ENCODE measurements around the gene RALGPS1.

Gene RALGPS1

DNA sequence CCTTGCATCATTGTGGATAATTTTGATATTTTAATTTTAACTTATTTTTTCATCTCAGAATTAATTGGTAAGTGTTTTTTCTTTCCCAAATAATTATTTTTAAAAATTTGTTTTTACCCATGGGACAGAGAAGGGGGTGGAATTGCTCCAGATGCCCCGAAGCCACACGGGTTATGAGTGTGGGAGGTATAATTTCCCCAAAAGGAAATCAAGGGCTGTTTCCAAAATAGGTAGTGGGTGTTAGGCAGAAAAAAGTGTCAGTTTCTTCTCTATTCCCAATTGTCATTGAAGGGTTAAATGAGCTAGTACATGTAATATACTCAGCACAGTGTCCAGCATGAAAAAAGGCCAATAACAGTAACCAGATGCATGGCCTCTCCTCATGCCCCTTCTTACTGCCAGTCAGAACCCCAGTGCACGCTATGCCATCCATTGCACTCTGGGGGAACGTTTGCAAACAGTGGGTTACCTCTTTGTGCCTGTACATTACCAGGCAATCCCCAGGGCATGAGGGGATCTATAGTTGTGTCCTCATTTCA, 244.3 kb downstream of the RALGPS1 start:
- no peak for DNase-seq (ENCODE audit: low spot score)

GRCh38 chr9:127159325-127159801, 244.8 kb downstream of the RALGPS1 start:
- peak; percentile 59 for DNase-seq (ENCODE audit: low spot score)

DNA sequence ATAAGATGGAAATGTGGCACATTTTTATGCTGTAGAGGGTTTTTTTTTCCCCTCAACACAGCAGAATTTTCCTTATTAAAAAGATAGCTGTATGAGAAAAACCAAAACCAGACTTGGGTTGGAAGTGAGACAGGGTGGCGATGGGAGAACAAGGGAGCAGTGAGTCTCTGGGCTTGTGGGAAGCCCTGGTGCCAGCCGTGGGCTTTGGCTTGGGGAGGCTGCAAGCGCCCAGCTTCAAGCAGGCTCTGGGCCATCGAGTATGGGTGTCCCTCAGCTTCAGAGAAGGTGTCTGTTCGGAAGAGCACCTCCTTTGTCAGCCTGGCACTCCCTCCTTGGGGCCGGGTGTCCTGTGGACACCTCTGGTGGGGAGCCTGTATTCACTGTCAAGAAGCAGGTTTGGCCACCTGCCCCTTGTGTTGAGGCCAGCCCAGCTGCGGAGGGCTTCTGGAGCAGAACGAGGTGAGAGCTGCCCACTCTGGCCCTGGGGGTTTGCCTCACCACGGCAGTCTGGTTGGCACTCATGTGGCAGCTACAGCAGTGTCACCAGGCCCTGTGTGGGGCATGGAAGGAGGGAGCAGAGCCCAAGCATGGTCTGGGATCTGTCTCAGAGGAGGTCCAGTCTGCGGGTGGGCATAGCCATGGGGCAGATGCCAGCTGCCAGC, 245.5 kb downstream of the RALGPS1 start:
- DNase-seq (ENCODE audit: low spot score) = no peak

DNA sequence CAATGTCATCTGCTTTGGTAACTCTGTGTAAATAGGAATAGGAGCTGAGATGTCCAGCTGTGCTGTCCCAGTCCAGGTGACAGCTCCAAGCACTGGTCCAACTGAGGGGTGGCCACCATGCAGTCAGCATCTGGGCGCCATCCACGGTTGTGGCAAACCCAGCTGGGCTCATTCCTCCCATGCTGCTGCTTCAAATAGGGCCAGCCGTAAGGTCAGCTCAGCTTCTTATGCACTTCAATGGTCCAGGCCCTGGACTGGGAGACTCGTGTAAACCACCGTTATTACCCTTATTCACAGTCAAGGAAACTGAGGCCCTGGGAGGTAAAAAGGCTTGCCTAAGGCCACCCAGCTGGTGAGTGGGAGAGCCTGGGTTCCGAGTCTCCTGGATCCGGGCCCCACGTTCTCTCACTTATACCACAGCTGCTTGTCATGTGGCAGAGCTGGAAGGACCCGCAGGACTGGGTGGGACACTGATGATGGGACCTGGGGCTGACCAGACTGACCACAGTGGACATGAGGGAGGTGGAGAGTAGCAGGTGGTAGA, 246.6 kb downstream of the RALGPS1 start:
- peak; percentile 62 for DNase-seq (ENCODE audit: low spot score)

DNA sequence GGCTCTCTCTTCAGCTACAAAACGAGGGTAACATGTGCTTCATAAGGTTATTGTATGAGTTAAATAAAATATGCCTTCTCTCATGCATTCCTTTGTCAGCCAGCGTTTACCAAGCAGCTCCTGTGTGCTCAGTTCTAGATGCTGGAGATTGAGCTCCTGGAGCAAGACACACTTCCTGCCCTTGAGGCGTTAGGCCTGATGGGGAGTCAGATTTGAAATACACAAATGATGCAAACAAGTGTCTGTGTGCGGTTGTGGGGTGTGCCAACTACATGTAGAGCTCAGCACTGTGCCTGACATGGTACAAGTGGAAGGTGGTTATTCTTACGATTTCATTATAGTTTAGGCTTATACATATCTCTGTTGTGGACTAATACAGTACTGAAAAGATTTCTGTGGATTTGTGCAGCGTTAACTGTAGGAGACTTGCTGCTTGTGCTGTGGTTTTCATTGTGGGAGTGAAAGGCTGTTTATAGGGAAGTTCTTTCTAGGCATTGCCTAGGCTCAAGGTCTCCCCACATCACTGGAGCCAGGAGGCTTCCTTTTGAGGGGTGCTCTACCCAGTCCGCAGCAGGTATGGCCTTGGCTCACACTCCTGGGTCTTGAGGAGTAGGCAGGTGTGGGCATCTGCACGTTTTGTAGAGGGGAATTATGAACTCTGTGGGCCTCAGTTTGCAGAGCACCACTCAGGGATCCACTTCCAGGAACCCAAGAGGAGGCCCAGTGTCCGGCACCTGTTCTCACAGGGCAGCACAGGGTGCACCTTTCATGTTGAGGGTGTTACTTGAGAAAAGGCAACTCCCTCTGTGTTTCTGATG, 247.7 kb downstream of the RALGPS1 start:
- no peak for DNase-seq (ENCODE audit: low spot score)

DNA sequence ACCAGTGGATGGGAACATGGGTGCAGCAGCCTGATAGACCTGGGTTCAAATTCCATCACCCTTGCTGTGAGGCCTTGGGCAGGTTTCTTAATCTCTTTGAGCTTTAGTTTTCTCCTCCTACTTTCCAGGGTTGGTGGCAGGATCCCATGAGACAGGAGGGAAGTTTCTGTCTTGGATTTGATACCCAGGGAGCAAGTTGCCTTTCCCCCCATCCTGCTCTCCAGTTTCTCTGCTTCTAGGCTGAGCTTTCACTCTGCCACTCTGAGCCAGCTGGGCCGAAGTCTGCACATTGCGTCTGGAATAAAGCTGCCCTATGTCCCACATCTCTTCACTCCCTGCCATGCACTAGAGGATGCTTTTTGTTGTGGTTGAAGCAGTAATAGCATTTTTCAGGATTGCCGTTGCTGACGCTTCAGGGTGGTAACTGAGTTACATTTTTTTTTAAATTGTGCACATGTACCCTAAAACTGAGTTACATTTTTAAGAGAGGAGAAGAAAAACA, 248.3 kb downstream of the RALGPS1 start:
- DNase-seq (ENCODE audit: low spot score) = no peak

DNA sequence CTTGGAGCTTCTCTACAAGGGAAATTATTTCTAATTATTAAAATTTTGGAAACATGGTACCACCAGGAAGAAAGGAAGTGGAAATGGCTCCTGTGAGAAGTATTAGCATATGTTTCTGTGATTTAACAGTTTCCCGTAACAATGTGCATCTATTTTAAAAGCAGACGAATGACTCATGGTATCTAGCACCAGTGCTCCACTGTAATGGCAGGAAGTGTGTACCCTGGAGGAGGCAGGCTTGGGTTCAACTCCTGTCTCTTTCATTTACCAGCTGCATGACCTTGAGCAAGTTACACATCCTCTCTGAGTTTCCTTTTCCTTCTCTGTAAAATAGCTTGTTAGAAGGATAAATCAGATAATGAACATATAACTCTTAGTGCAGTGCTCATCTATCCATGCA, 248.8 kb downstream of the RALGPS1 start:
- no peak for DNase-seq (ENCODE audit: low spot score)

DNA sequence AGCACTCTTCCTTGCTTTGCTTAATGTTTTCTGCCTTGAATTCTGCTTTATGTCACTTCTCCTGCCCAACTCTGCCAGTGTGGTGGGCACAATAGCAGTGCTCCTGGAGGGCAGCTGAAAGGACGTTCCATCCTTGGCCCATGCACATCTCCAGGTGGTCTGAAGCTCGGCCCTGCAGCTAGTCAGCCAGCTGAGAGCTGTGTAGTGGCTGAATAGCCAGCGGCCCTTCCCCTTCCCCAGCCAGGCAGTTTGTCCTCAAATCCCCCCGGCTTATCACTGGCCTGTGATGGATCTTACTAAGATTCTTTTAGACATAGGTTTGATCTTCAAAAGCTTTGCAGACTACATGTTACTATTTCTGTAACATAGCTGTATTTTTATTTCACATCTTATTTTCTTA, 250.5 kb downstream of the RALGPS1 start:
- no peak for DNase-seq (ENCODE audit: low spot score)

- DNase-seq (ENCODE audit: low spot score) = no peak
Observed at GRCh38 chr9:127166111-127166510, 251.5 kb downstream of the RALGPS1 start.

DNA sequence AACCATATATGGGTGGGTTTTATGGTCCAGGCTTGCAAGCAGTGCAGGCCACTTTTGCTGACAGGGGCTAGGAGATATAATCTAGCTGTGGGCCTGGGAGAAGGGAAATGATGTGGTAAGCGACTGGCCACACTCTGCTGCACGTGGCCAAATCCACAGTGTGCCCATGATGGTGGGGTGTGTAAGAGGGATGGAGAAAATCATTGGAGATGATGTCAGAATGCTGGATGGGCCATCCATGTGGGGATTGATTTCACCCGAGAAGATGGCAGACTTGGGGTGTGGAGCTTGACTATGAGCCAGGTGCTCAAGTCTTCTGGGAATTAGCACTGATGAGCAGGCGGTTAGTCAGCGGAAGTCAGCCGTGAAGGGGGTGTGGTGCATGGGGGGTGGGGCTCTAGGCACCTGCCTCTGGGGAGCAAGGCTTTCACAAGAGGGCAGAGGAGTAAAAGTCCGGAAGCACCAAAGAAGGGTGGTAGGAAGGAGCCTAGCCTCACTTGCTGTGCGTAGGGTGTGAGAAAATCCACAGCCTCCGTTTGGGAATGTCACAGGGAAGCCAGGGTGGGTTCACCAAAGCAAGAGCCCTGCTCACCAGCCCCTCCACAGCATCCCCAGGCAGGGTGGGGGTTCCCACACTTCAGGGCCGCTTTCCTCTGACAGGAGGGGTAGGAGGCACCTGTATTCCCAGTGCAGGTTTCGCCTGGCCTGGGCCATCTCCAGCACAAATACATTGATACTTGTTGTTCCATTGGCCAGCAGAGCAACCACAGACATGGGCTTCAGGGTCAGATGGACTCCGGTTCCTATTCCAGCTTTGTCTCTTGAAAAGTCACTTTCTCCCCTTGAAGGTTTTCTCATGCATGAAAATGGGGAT, 252.3 kb downstream of the RALGPS1 start:
- DNase-seq (ENCODE audit: low spot score) = no peak

GRCh38 chr9:127167560-127168326, 253.2 kb downstream of the RALGPS1 start:
- peak; percentile 41 for DNase-seq (ENCODE audit: low spot score)

DNA sequence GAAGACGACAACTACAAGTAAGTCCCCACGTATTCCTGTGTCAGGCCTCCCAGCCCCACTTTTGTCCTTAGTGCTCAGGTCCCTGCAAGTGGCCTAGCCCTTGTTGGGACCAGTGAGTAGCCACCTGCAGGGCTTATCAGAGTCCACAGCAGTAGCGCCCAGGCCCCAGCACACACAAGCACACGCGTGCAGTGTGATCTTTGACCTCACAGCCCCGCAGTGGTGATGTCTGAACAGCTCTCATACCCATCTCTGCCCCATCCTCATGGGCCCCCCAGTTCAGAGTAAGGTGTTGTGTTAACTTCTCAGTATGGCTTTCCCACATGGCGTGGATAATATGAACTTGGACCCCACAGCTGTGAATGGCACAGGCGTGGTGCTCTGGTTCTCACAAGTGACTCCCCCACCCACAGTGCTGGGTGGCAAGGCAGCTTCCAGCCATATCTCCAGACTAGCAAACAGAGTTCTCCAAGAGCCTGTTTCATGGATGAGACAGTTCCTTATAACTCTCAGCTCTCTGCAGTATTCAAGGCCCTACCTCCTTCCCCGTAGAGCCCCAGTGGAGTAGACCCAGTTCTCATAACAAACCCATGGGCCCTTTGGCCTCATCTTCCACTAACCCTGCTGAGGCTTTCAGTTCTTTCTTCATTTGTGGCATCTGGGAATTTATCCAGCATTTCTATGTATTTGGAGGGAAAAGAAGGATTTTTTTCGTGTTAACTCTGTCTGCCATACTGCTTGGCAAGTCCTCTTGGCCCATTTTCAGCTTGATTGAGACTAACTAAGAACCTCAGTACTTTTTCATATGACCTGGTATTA, 254.4 kb downstream of the RALGPS1 start:
- DNase-seq (ENCODE audit: low spot score) = peak; percentile 49

- no peak for DNase-seq (ENCODE audit: low spot score)
Observed at GRCh38 chr9:127169575-127169883, 254.9 kb downstream of the RALGPS1 start.

- no peak for DNase-seq (ENCODE audit: low spot score)
Observed at GRCh38 chr9:127170103-127170502, 255.5 kb downstream of the RALGPS1 start.

- peak; percentile 34 for DNase-seq (ENCODE audit: low spot score)
Observed at GRCh38 chr9:127170652-127171051, 256.1 kb downstream of the RALGPS1 start.

DNA sequence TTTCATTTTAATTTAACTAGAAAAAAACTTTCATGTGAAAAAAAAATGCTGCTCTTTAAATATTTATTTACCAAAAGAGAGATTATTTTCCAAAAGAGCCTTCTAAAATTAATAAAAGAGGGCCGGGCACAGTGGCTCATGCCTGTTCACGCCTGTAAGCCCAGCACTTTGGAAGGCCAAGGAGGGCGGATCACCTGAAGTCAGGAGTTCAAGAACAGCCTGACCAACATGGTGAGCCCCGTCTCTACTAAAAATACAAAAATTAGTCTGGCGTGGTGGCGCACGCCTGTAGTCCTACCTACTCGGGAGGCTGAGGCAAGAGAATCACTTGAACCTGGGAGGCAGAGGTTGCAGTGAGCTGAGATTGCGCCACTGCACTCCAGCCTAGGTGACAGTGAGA, 256.8 kb downstream of the RALGPS1 start:
- DNase-seq (ENCODE audit: low spot score) = peak; percentile 2

GRCh38 chr9:127172066-127172707, 257.6 kb downstream of the RALGPS1 start:
- peak; percentile 6 for DNase-seq (ENCODE audit: low spot score)

- DNase-seq (ENCODE audit: low spot score) = no peak
Observed at GRCh38 chr9:127173063-127173462, 258.5 kb downstream of the RALGPS1 start.
